A673 (cell line): Measurements from ENCODE around the gene AOPEP.

Experiments
- CTCF ChIP-seq: fragments of 300-800, 200-600 bp; sonication (generic); conservative IDR thresholded peaks from 2 replicates; pipeline ENCODE4 v1.5.1; 2017; ENCODE audit warnings: low read depth, mild to moderate bottlenecking, antibody characterized with exemption, low read length, moderate library complexity, mixed read lengths
- EZH2 ChIP-seq: fragments of 200-600 bp; sonication (generic); IDR thresholded peaks from 2 replicates; pipeline ENCODE4 v1.6.1; 2017; ENCODE audit warnings: borderline replicate concordance, low read depth, mild to moderate bottlenecking, mixed read lengths, antibody characterized with exemption, low read length; ENCODE audit not compliant: poor library complexity, severe bottlenecking

DNA sequence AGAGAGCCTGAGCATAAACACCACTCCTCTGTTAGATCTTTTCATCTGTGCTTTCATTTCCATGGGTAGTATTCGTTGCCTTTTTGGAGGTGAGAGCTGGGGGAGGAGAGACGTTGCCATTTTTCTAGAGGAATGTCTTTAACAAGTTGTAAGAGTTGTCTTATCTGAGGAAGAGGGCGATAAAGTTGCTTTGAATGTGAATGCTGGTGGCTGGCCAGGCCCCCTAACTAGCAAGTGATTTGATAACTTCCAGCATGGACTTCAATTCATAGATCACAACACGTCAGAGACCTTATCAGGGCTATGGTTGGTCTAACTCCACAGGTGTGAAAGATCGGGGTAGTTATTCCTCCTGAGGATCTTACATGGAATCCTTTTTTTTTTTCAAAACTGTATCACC, 30.0 kb upstream of the AOPEP start:
- TF ChIP-seq CTCF (no peak), EZH2 (no peak)
